GM12878 (cell line): ENCODE results near the gene BCAN. TPM values are rescaled to one million over a fixed set of nuclear protein-coding genes. Genes with fewer than 3 reads are reported as not detected.

ENCODE experiments used
- ATAC-seq: fragments of 200-7000 bp; cut with Tn5 transposase; 3 replicates; pipeline ENCODE4 v1.9.1; 2020; ENCODE audit warnings: mild to moderate bottlenecking, moderate library complexity
- BruUV-seq: library from RNA; stranded (reverse); fragments of 400-500 nt; replicated peaks from 2 replicates; lab custom pipeline; 2021; lab: Mats Ljungman, UMichigan
- CTCF ChIA-PET: fragments of 300-600 bp; sonication (Branson Sonifier 250); formaldehyde crosslinking; extraction: SDS; loops from one replicate; lab custom pipeline; 2021; ENCODE audit warnings: inconsistent platforms; lab: Yijun Ruan, JAX
- POLR2A ChIA-PET: fragments of 350-600 bp; formaldehyde crosslinking; extraction: SDS; loops from one replicate; lab custom pipeline; 2021; ENCODE audit warnings: inconsistent platforms; lab: Charles Lee
- RAD21 ChIA-PET: fragments of 300-600 bp; sonication (Branson Sonifier 250); formaldehyde crosslinking; loops from one replicate; lab custom pipeline; 2023; ENCODE audit warnings: antibody characterized with exemption; ENCODE audit not compliant: unreplicated experiment; lab: Charles Lee
- SMC1A ChIA-PET: fragments of 300-600 bp; sonication (Branson Sonifier 250); formaldehyde crosslinking; loops from one replicate; lab custom pipeline; 2023; ENCODE audit not compliant: unreplicated experiment, uncharacterized antibody; lab: Charles Lee
- DNase-seq: peaks from one replicate; pipeline ENCODE4 v3.0.0-alpha.2; 2011; ENCODE audit warnings: low read depth, low spot score
- FAIRE-seq: peaks from 3 replicates; lab custom pipeline; 2011; peaks lifted over from hg19 to GRCh38; lab: Jason Lieb, UNC
- H2AFZ ChIP-seq: 2 replicates; pipeline ENCODE4 v1.6.0; 2011; ENCODE audit warnings: low read depth, low read length, control low read depth; ENCODE audit not compliant: control insufficient read depth
- H3K27ac ChIP-seq: 2 replicates; pipeline ENCODE4 v1.5.1; 2011; ENCODE audit warnings: control low read depth; ENCODE audit not compliant: control insufficient read depth, insufficient read depth
- H3K27me3 ChIP-seq, 2 experiments: replicated peaks in 1 of 2; 2 replicates each; pipeline versions ENCODE4 v1.6.0 to v1.6.1; 2011; ENCODE audit warnings: low read length in 1 of 2; ENCODE audit not compliant: control insufficient read depth in 2 of 2, insufficient read depth in 2 of 2
- H3K36me3 ChIP-seq, 2 experiments: 2 replicates each; pipeline ENCODE4 v1.5.1; 2011; ENCODE audit warnings: low read length in 1 of 2; ENCODE audit not compliant: control insufficient read depth in 2 of 2, insufficient read depth in 2 of 2
- H3K4me1 ChIP-seq: 2 replicates; pipeline ENCODE4 v1.6.1; 2011; ENCODE audit warnings: mild to moderate bottlenecking, low read length, moderate library complexity, mixed read lengths; ENCODE audit not compliant: control insufficient read depth, insufficient read depth
- H3K4me2 ChIP-seq: 2 replicates; pipeline ENCODE4 v1.6.0; 2011; ENCODE audit warnings: control low read depth; ENCODE audit not compliant: control insufficient read depth, insufficient read depth
- H3K4me3 ChIP-seq: fragments of 200-600 bp; sonication (generic); 2 replicates; pipeline ENCODE4 v1.5.1; 2016
- H3K79me2 ChIP-seq: 2 replicates; pipeline ENCODE4 v1.6.0; 2011; ENCODE audit warnings: low read length; ENCODE audit not compliant: control insufficient read depth, insufficient read depth
- H3K9ac ChIP-seq: 2 replicates; pipeline ENCODE4 v1.8.0; 2011; ENCODE audit warnings: low read length, control low read depth, mixed read lengths; ENCODE audit not compliant: control insufficient read depth, insufficient read depth
- H3K9me3 ChIP-seq: replicated peaks from 3 replicates; pipeline ENCODE4 v1.5.1; 2011; ENCODE audit warnings: mild to moderate bottlenecking, low read length; ENCODE audit not compliant: control insufficient read depth, insufficient read depth
- H4K20me1 ChIP-seq: 2 replicates; pipeline ENCODE4 v1.6.0; 2011; ENCODE audit not compliant: control insufficient read depth, insufficient read depth
- IKZF1 ChIP-seq: fragments of 450-650 bp; conservative IDR thresholded peaks from 2 replicates; pipeline ENCODE4 v1.6.1; 2017; ENCODE audit warnings: antibody characterized with exemption, mild to moderate bottlenecking
- IKZF2 ChIP-seq, 2 experiments: fragments of 450-650 bp; IDR thresholded peaks; 2 replicates each; pipeline ENCODE4 v1.6.1; 2017; ENCODE audit warnings: mild to moderate bottlenecking in 2 of 2, moderate library complexity in 2 of 2
- RAD21 ChIP-seq: IDR thresholded peaks from 2 replicates; pipeline ENCODE4 v1.6.1; 2011; ENCODE audit warnings: mild to moderate bottlenecking, low read depth, low read length, moderate library complexity; ENCODE audit not compliant: insufficient read depth
- RUNX3 ChIP-seq: IDR thresholded peaks from 2 replicates; pipeline ENCODE4 v1.6.1; 2012; ENCODE audit warnings: low read length, inconsistent platforms
- SPI1 ChIP-seq: IDR thresholded peaks from 2 replicates; pipeline ENCODE4 v1.6.1; 2011; ENCODE audit warnings: low read depth, mild to moderate bottlenecking, low read length, moderate library complexity, borderline replicate concordance; ENCODE audit not compliant: insufficient read depth
- ZBTB4 ChIP-seq: fragments of 450-650 bp; formaldehyde crosslinking; IDR thresholded peaks from 2 replicates; pipeline ENCODE4 v1.4.0; 2022; ENCODE audit warnings: mild to moderate bottlenecking, moderate library complexity
- WGBS: methylation state at CpG from one replicate; pipeline ENCODE4 v1.1.6; 2016; ENCODE audit warnings: low lambda C conversion rate; ENCODE audit not compliant: insufficient replicate concordance, insufficient coverage; ENCODE audit errors: missing lambda C conversion rate; 5-methylcytosine and 5-hydroxymethylcytosine counted together
- in situ Hi-C: fragments of 300-500 bp; cut with MboI; formaldehyde crosslinking; loops from 9 replicates; pipeline ENCODE4 v1.14.3; 2018; ENCODE audit warnings: mixed read lengths
- intact Hi-C: fragments of 100-400 bp; cut with micrococcal nuclease; formaldehyde crosslinking; loops from one replicate; pipeline ENCODE4 v1.14.2; 2022; ENCODE audit not compliant: unreplicated experiment
- polyA plus RNA-seq, 11 experiments: library from polyadenylated mRNA; depleted of rRNA in 4 of 11; unstranded in 6 of 11; stranded (reverse) in 5 of 11; fragments of >200 nt; fragmentation: Nextera tagmentation in 4 of 11; fragmentation: Illumina TruSeq in 1 of 11; extraction: Ambion mirVana in 4 of 11; extraction: Trizol in 1 of 11; gene quantifications; 1 replicate in 1 of 11; 2 replicates in 10 of 11; pipeline versions ENCODE4 v1.2.1 to v1.2.3, GENCODE V29; 2011 to 2016; ENCODE audit warnings: inconsistent platforms in 2 of 11, missing spikeins in 2 of 11, low read depth in 1 of 11
- total RNA-seq, 4 experiments: library from RNA; depleted of rRNA in 3 of 4; stranded (reverse); fragments of >200 nt in 3 of 4; fragmentation: Illumina TruSeq in 1 of 4; extraction: Trizol in 1 of 4; gene quantifications; 2 replicates each; pipeline versions ENCODE4 v1.2.1 to v1.2.3, GENCODE V29; 2013 to 2021
- TF ChIP-seq, protein P1 (sequence below), 3 experiments: IDR thresholded peaks in 2 of 3; conservative IDR thresholded peaks in 1 of 3; 2 replicates each; pipeline ENCODE4 v1.5.1; 2011; ENCODE audit warnings: low read depth in 3 of 3, low read length in 3 of 3, mild to moderate bottlenecking in 3 of 3, control low read depth in 2 of 3, moderate library complexity in 2 of 3, inconsistent platforms in 1 of 3, mixed read lengths in 1 of 3; ENCODE audit not compliant: control insufficient read depth in 2 of 3, insufficient read depth in 1 of 3; ENCODE audit errors: extremely low read depth in 1 of 3
- TF ChIP-seq, protein P2 (sequence below): IDR thresholded peaks from 2 replicates; pipeline ENCODE4 v1.6.1; 2011; ENCODE audit warnings: borderline replicate concordance, low read depth, mild to moderate bottlenecking, moderate library complexity, mixed read lengths, low read length; ENCODE audit not compliant: insufficient read depth; ENCODE audit errors: extremely low read length

The BCAN gene
- total and polyA plus RNA-seq, 10 of the 15 experiments (the other 5 are each of a cell fraction or from before 2014, with no cell fraction given) = 0.05 to 1.3 (median 0.18) TPM; not detected in 1

DNA sequence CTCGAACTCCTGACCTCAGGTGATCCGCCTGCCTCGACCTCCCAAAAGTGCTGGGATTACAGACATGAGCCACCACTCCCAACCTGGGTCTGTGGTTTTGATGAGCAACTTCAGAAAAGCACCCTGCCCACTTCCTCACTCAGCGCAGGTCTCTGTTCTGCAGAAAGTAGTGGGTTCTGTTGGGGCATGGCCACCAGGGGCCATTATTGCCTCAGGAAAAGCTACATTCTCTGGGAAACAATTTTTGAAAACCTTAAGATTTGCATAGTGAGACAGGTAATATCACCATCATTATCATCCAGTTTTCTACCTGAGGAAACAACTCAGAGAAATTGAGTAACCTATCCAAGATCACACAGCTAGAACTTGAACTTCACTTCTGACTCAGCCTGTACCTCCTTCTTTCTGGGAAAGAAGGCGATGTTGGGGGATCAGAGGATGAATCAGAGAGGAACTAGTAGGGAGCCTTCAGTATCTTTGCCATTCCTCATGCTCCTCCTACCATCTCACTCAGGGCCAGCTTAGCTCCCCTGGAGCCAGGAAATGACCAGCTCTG lies 42.4 kb downstream of the BCAN start:
- ChIA-PET CTCF (interaction anchor here (0.8 to 12.9 kb wide), 13 partner anchors 19 to 206 kb away, joined by 3 to 433 read pairs (median 5); partner anchors contain the start of genes CRABP2, ISG20L2, METTL25B and NTRK1), SMC1A (interaction anchor here (1.0 to 3.1 kb wide), 9 partner anchors 14 to 206 kb away, joined by 3 to 13 read pairs (median 4); no protein-coding TSS in a partner anchor), RAD21 (interaction anchor here (0.6 to 10.2 kb wide), 4 partner anchors 23 to 44 kb away, joined by 3 to 173 read pairs (median 4); partner anchors contain the start of genes ISG20L2 and METTL25B), POLR2A (interaction anchor here (0.5 kb wide), 1 partner anchor 187 kb away, joined by 5 read pairs; no protein-coding TSS in a partner anchor)
- no peak overlapping the region for H3K9ac ChIP-seq
- intact Hi-C loops (no loop called here), in situ Hi-C loops (no loop called here)
- H3K36me3 ChIP-seq = no peaks in the 10 kb centered on the region
- TF ChIP-seq SPI1 = peak; percentile 83; the same call in 1 of the 2 replicates
- TF ChIP-seq IKZF1 = 0 out of 2 replicates have a peak, but pooled peaks have one; percentile 14
- TF ChIP-seq ZBTB4 (CRISPR knock-in tag) = no peak
- TF ChIP-seq, protein P1, sequence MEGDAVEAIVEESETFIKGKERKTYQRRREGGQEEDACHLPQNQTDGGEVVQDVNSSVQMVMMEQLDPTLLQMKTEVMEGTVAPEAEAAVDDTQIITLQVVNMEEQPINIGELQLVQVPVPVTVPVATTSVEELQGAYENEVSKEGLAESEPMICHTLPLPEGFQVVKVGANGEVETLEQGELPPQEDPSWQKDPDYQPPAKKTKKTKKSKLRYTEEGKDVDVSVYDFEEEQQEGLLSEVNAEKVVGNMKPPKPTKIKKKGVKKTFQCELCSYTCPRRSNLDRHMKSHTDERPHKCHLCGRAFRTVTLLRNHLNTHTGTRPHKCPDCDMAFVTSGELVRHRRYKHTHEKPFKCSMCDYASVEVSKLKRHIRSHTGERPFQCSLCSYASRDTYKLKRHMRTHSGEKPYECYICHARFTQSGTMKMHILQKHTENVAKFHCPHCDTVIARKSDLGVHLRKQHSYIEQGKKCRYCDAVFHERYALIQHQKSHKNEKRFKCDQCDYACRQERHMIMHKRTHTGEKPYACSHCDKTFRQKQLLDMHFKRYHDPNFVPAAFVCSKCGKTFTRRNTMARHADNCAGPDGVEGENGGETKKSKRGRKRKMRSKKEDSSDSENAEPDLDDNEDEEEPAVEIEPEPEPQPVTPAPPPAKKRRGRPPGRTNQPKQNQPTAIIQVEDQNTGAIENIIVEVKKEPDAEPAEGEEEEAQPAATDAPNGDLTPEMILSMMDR (IDR thresholded peaks at IDR 0.05 in 2 of 3, conservative IDR thresholded peaks at IDR 0.05 in 1 of 3; ENCODE audit: control insufficient read depth in 2 of 3, extremely low read depth in 1 of 3, insufficient read depth in 1 of 3, low read depth in 3 of 3, low read length in 3 of 3) = peak; percentile 21 to 29 (median 28); a peak in 3 of 6 replicates
- TF ChIP-seq RUNX3 = peak; percentile 37; the same call in 1 of the 2 replicates
- TF ChIP-seq RAD21 = peak; percentile 23; the same call in 1 of the 2 replicates
- TF ChIP-seq, protein P2, sequence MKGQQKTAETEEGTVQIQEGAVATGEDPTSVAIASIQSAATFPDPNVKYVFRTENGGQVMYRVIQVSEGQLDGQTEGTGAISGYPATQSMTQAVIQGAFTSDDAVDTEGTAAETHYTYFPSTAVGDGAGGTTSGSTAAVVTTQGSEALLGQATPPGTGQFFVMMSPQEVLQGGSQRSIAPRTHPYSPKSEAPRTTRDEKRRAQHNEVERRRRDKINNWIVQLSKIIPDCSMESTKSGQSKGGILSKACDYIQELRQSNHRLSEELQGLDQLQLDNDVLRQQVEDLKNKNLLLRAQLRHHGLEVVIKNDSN = no peak
- TF ChIP-seq IKZF2 (IDR thresholded peaks at IDR 0.05) = peak in 1 of 2 experiments; percentile 12; a peak in 1 of 4 replicates
- peaks cover 0 to 3% of the 10 kb centered on the region in 2 experiments; a peak in 3 of 4 replicates for H3K27me3 ChIP-seq
- no peaks in the 10 kb centered on the region for H4K20me1 ChIP-seq
- WGBS = 0% methylated on average over 5 of the region's 5 CpGs
- no peak overlapping the region for H3K27ac ChIP-seq
- H3K9me3 ChIP-seq = no peaks in the 10 kb centered on the region
- FAIRE-seq = peak; percentile 44
- DNase-seq = no peak
- H3K4me3 ChIP-seq = no peak overlapping the region
- H3K4me1 ChIP-seq = peaks cover 8% of the 10 kb centered on the region
- no peak overlapping the region for H3K4me2 ChIP-seq
- BruUV-seq = no TSS peak
- H2AFZ ChIP-seq = no peak overlapping the region
- peak; percentile 78 for ATAC-seq
- H3K79me2 ChIP-seq = no peaks in the 10 kb centered on the region
